ENCODE data around the gene HDDC3.
"Not testable (repeated sequence)": the region's sequence is repeated elsewhere in the genome, so short reads cannot be mapped to it uniquely, and the experiment has no call there.

The HDDC3 gene

DNA sequence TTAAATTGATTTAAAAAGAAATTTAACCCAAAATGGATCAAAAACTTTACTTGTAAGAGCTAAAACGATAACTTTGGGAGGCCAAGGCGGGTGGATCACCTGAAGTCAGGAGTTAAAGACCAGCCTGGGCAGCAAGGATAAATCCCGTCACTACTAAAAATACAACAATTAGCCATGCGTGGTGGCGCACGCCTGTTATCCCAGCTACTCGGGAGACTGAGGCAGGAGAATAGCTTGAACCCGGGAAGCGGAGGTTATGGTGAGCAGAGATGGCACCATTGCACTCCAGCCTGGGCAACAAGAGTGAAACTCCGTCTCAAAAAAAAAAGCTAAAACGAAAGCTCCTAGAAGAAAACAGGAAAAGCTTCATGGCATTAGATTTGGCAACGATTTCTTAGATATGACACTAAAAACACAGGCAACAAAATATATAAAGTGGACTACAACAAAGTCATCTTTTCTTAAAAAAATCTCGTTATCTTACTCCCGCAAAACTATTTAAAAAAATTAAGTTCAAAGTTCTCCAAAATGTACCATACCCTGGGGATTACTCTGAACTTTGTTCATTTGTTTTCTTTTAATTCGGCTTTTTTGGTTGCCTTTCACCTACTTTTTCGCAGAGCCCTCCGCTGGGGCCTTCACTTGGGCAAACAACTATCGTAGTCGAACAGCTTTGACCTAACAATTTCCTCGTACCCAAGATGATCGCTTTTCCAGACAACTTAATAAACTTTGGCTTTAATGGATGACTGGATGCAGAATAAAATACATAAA, 2.9 kb downstream of the HDDC3 start:
- no peak for DNase-seq

DNA sequence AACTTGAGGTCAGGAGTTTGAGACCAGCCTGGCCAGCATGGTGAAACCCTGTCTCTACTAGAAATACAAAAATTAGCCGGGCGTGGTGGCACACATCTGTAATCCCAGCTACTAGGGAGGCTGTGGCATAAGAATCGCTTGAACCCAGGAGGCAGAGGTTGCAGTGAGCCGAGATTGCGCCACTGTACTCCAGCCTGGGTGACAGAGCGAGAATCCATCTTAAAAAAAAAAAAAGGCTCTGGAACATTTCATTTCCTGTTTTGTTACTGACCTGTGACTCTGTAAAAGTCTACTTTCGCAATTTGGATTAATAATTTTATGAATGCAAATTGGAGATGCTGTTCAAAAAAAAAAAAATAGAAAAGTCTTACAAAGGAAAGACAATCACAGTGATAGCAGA, 4.2 kb downstream of the HDDC3 start:
- DNase-seq, result not testable (repeated sequence)

DNA sequence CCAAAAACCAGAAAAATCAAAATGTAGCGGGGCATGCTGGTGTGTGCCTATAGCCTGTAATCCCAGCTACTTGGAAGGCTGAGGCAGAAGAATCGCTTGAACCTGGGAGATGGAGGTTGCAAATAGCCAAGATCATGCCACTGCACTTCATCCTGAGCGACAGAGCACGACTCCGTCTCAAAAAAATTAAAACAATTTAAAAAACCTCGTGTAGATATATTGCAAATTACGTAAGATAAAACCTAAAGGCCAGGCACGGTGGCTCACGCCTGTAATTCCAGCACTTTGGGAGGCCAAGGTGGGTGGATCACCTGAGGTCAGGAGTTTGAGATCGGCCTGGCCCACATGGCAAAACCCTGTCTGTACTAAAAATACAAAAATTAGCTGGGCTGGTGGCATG, 5.6 kb downstream of the HDDC3 start:
- DNase-seq, result not testable (repeated sequence)

DNA sequence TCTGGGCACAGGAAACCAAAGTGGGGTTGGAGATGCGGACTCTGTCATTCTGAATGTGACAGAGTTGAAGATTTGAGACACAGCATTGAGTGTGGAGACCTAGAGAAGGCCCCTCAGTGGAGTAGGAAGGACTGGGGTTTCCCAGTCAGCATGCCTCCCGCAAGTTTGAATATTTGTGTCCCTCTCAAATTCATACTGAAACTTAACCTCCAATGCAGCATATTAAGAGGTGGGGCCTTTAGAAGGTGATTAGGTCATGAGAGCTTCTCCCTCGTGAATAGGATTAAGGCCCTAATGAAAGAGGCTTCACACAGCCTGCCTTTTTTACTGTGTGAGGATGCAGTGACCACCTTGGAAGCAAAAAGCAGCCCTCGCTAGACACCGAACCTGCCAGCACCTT, 8.0 kb downstream of the HDDC3 start:
- no peak for DNase-seq

DNA sequence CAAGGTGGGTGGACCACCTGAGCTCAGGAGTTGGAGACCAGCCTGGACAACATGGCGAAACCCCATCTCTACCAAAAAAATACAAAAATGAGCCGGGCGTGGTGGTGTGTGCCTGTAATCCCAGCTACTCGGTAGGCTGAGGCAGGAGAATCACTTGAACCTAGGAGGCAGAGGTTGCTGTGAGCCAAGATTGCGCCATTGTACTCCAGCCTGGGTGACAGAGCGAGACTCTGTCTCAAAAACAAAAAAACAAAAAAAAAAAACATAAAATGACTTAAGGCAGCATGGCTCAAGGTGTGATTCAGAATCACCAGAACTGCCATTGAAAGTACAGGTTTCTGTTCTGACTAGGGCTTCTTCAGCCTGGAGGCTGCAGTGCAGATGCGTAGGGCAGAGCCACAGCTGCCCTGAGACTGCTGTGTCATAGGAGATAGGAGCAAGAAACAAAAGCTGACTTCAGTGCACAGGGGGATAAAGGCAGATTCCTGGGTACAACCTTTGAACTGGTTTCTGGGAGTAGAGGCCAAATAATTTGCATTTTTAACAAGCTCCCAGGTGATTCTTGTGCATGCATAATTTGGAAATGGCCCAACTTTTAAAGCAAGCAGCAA, 9.5 kb downstream of the HDDC3 start:
- not testable (repeated sequence) for DNase-seq

DNA sequence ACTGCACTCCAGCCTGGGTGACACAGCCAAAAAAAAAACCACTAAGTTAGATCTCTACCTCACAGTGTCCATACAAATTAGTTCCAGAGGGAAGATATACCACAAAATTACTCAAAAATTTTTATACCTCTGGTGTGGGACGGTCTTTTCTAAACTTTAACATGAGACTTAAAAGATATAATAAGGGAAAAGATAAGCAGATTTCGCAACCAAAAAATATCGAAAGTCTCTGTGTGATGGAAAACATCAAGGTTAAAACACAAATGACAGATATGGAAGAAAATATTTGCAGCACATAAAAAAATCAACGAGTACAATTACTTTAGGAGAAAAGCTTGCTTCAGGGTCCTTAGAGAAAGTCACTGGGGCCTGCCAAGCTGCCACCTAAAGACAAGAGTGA, 10.5 kb downstream of the HDDC3 start:
- DNase-seq, result no peak

DNA sequence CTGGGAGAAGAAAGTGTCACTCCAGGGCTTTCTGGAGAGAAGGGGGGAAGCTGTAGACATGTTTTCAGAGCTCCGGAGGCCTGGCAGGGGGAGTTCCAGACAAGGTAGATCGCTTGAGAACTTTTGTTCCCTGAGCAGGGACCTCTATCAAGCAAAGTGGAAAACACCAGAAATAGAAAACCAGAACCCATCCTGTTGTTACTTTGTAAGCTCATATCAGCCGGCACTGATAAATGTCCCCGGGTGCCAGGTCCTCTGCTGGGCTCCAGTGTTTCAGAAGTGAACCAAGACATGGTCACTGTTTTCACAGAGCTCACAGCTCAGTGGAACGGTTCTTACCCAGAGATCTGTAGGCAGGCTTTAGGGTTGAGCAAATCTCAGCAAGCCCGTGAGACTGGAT, 13.5 kb downstream of the HDDC3 start:
- DNase-seq, result no peak

DNA sequence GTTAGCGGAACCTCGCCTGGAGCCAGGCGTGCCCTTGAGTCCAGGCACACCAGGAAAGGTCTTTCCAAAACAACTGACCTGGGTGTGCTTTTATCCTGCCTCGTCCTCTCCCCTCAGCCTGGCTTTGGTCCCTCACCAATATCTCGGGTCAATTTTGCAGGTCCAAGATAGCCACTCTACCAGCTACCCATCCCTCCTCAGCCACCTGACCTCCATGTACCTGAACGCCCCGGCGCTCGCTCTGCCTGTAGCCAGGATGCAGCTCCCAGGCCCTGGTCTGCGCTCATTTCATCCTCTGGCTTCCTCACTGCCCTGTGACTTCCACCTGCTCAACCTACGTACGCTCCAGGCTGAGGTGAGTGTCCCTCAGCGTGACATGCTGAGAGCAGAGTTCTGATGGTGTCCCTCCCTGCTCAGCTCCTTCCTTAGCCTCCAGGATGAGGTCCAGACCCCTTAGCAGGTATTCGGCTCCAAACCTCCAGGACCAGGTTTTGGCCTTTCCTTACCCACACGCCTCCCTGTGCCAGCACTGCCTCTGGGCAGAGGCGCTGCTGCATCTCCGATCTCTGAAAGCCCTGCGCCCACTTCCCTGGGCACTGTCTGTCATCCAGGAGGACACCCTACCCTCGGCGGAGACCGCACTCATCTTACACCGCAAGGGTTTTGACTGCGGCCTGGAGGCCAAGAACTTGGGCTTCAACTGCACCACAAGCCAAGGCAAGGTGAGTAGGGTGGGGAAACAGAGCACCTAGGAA, 14.1 kb downstream of the HDDC3 start:
- no peak for DNase-seq

DNA sequence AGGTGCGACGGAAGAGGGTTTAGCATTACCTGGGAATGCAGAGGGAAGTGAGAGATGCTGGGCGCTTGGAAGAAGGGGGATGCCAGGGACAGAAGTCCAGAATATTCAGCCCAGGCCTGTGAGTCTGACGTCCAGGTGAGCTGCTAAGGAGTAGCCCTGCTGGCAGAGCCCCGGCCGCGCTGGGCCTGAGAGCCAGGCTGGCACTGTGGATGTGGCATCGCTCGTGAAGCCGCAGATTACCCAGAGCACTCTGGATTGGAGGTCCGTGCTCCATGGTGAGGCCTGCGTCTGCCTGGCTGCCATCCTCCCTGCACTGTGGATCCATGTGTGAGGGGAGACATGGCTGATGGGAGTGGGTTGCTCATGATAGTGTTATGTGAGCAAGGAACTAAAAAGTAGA, 14.8 kb downstream of the HDDC3 start:
- no peak for DNase-seq

DNA sequence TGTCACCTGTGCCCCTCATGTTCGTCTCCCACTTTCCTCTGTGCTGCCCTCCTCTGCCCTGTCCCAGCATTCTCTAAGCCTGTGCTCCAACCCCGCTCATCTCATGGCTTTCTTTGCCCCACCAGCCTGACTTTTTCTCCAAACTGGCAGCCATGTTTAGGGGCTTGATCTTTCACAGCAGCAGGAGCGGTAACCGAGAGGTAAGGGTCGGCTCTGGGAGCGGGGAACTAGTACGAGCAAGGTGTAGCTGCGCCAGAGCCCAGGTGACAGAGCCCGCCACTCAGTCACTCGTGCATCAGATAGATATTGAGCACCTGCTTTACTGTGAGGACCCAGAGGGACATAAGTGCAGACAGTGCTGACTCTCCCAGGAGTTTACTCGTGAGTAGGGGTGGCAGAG, 15.9 kb downstream of the HDDC3 start:
- no peak for DNase-seq

DNA sequence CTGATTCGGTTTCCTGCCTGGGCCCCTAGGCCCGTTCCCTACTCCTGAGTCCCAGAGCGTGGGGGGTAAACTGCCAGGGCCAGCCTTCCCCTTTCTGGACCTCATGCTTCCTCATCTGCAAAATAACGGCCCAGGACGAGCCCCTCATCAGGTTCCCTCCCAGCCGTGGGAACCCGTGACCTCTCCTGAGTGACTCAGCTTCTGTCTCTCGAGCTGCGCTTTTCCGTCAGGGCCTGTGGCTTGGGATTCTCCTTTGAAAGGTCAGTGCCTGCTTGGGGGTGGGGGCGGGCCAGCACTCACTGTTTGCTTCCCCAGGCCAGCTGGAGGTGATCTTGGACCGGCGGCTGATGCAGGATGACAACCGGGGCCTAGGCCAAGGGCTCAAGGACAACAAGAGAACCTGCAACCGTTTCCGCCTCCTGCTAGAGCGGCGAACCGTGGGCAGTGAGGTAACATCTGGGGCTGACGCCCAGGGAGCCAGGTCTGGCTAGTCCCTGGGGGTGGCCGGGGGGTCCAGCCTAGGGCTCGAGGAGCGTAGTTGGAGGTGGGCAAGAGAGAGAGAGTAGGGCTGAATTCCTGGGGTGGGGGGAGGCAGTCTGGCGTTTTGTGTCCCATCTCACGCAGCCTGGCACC, 16.4 kb downstream of the HDDC3 start:
- DNase-seq, result no peak

DNA sequence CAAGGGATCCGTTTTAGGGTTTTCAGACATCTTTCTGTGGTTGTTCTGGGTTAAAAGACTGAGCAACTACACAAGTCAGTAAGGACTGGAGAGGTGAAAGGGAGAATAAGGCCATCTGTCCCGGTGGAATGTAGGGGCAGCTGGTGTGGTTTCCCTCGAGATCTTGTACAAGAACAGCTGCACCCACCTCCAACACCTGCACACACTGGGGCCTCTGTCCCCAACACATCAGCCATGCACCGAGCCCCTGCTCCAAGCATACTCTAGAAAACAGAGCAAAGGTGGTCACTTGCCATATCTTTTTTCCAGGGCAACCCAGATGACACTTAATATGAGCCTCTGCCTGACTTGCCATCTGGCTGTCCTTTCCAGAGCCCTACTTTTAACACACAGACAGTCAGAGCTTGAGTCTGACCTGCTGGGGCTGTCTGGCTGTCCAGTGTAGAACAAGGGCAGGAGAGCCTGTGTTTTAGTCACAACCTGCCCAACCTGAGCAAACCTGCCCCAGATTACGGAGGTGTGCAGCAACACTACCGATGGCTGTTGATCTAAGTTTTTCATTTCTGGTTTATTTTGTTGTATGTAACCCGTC, 17.0 kb downstream of the HDDC3 start:
- DNase-seq, result no peak

DNA sequence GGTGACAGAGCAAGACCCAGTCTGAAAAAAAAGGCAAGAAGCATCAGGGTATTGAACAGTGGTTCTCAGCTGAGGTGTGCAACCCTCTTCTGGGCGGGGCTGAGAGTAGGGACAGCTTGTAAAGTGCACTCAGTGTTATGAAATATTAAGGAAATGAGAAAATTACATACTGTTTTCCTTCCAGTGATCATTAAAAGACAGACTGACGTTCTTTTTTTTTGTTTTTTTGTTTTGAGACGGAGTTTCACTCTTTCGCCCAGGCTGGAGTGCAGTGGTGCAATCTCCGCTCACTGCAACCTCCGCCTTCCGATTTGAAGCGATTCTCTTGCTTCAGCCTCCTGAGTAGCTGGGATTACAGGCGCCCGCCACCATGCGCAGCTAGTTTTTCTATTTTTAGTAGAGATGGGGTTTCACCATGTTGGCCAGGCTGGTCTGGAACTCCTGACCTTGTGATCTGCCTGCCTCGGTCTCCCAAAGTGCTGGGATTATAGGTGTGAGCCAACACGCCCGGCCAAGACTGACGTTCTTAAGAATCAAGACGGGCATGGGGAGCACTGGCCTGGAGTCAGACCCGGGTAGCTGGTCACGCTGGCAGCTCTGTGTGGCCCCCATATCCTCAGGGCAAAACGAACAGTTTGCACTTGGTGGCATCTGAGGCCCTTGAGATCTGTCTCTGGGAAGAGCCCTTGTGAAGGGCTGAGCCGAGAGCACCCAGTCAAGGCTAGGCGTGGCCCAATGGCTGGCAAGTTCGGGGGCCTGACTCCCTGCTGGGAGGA, 17.9 kb downstream of the HDDC3 start:
- DNase-seq, result no peak

DNA sequence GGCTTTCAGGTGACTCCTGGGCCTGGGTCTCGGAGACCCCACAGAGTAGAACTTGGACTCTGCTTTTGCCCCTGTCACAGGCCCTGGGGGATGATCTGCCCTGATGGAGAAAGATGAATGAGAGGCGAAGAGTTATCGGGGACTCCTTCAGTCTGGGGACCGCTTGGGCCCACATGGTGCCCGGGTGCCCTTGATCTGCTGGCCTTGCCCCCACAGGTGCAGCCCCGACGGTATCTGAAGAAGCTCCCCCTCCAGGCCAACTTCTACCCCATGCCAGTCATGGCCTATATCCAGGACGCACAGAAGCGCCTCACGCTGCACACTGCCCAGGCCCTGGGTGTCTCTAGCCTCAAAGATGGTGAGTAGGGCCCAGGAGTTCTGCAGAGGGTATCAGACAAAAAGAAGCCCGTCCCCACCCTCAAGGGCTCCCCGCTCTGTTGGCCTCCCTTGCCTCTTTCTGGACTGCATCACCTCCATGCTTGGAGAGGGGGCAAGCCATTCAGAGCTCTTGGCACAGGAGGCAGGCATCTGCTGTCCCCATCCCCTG, 18.9 kb downstream of the HDDC3 start:
- DNase-seq, result no peak

DNA sequence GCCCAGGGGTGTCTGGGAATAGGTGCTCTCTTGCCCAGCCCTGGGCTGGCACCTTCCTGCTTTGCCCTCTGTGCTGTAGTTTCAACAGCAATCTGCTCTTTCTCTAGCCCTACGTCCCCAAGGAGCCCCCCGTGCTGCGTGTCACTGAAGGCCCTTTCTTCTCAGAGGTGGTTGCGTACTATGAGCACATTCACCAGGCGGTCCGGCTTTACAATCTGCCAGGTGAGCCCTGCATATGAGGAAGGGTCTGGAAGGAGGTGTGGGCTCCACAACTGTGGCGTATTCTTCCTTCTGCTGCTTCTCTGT, 19.6 kb downstream of the HDDC3 start:
- no peak for DNase-seq

DNA sequence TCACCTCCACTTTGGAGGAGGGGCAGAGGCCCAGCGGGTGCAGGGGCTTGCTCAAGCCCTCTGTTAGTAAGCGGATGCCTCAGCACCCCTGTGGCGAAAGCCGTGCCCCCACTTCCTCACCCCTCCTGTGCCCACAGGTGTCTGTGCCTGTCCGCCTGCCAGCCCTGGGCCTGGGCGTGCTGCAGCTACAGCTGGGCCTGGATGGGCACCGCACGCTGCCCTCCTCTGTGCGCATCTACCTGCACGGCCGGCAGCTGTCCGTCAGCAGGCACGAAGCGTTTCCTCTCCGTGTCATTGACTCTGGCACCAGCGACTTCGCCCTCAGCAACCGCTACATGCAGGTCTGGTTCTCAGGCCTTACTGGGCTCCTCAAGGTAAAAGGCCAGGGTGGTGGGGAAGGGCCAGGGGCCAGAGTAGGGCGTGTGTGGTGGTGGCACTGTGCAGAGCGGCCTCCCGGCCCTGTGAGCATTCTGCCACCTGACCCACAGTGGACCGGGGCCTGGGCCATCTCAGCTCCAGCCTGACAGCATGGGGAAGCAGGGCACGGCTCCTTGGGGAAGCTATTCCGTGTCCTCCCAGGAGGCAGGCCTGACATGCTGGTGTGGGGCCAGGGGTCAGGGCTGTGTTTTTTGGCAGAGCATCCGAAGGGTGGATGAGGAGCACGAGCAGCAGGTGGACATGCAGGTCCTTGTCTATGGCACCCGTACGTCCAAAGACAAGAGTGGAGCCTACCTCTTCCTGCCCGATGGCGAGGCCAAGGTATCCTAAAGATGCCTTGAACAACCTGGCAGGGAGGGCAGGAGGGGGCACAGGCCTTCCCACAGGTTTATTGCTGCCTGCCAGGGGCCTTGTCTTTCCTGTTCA, 20.2 kb downstream of the HDDC3 start:
- no peak for DNase-seq

DNA sequence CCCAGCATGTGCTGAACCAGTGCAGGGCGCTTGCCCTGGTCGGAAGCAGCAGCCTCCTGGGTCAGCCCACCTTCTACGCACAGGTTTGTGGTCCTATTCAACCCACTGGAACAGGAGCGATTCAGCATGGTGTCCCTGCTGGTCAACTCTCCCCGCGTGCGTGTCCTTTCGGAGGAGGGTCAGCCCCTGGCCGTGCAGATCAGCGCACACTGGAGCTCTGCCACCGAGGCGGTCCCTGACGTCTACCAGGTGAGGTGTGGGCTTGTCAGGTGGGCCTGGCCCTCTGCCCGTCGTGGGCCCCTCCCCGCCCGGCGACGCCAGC, 21.1 kb downstream of the HDDC3 start:
- no peak for DNase-seq

DNA sequence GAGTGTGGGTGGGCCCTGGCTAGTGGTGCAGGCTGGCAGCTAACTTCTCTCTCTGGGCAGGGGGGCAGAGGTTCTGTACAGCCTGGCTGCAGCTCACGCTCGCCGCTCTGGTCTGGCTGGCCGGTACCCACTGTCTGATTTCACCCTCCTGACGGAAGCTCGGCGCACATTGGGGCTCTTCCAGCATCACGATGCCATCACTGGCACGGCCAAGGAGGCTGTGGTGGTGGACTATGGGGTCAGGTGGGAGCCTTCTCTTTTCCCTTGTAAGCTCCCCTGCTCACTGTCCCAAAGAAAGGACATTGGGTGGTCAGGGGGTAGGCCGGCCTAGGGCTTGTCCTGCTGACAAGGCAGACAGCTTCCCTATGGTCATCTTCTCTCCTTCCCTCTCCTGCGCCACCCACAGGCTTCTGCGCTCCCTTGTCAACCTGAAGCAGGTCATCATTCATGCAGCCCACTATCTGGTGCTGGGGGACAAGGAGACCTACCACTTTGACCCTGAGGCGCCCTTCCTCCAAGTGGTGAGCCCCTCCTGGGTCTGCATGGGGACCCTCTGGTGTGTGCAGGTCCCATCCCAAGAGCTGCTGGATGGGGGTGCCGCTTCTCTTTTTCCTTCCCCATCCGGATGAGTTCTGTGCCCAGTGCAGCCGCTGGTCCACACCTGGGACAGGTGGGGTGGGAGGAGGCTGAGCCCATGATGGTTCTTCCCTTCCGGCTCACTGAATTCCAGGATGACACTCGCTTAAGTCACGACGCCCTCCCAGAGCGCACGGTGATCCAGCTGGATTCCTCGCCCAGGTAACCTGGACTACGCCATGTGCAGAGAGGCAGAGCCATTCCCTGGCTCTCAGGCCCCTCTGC, 21.7 kb downstream of the HDDC3 start:
- DNase-seq, result no peak

DNA sequence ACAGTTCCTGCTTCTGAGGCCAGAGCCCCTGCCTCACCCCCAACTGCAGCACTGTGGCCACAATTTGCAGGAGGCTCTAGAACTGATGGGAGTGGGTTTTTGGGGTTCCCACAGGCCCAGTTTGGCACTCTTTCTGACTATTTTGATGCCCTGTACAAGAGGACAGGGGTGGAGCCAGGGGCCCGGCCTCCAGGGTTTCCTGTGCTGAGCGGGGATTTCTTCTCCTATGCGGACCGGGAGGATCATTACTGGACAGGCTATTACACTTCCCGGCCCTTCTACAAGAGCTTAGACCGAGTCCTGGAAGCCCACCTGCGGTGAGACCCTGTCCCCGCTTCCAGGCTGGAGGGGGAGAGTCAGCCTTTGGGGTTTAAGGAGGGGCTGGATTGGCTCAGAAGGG, 22.4 kb downstream of the HDDC3 start:
- DNase-seq, result no peak

DNA sequence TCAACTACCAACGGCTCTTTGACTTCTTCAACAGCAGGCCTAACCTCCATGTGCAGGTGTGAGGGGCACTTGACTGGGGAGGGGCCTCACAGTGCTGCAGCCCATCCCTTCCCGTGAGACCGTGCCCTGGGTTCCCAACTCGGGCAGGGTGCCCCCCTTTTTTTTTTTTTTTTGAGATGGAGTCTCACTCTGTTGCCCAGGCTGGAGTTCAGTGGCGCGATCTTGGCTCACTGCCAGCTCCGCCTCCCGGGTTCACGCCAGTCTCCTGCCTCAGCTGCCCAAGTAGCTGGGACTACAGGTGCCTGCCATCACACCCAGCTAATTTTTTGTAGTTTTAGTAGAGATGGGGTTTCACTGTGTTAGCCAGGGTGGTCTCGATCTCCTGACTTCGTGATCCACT, 22.9 kb downstream of the HDDC3 start:
- not testable (repeated sequence) for DNase-seq

All from femur (tissue), 1 donor.